Measurements from ENCODE around the gene HSPBAP1. TPM values are rescaled to one million over a fixed set of nuclear protein-coding genes. Genes with fewer than 3 reads are reported as not detected.

Gene HSPBAP1
- total and polyA plus RNA-seq, 3 donors from 2014 or later = 10.6 to 26.5 (median 11.1) TPM

DNA sequence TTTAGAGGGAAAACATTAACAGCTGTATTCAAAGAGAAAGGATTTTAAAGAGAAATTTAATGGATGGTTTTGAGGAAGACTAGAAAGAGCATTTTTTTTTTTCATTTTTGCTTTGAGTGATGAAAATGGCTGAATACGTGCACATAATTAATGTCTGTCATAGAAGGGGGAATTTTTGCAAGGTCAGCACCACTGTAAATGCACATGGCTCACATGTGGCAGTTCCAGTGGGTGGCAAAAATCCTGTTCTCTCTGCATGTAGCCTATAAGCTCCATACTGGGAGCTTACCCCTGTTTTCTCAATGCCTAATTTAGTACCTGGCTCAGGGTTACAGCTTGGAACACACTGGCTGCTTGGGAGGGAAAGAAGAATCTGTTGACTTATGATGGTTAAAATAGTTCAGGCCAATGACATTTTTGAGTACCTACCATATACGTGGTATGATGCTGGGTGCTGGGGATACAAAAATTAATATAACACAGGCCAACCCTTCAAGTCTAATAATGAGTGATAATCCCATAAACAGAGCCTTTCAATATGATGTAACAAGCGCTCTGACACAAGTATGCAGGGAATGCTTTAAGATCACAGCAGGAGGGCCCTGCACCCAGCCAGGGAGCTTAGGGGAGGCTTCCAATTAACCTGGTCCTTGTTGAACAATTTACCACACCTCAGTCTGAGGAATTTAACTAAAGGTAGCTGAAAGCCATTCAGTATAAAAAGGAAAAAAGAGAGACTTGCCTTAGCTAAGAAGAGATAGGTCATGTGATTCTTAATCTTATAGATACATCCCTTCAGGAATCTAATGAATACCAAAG, 33.0 kb downstream of the HSPBAP1 start:
- intact Hi-C loops (cut with DNase I; ENCODE audit: low total_unique reads) = no loop called here
- no peaks in the 10 kb centered on the region for H3K4me1 ChIP-seq
- DNase-seq = no peak
- H3K36me3 ChIP-seq (ENCODE audit: low read depth, missing control alignments) = no peaks in the 10 kb centered on the region
- H3K27ac ChIP-seq = no peak overlapping the region
- no peaks in the 10 kb centered on the region for H3K27me3 ChIP-seq
- H3K9me3 ChIP-seq = no peaks in the 10 kb centered on the region
- 66 to 74% methylated on average over 3 of the region's 3 CpGs for WGBS, 2 donors
- TF ChIP-seq POLR2A (IDR thresholded peaks at IDR 0.05) = no peak
- TF ChIP-seq, protein P1, sequence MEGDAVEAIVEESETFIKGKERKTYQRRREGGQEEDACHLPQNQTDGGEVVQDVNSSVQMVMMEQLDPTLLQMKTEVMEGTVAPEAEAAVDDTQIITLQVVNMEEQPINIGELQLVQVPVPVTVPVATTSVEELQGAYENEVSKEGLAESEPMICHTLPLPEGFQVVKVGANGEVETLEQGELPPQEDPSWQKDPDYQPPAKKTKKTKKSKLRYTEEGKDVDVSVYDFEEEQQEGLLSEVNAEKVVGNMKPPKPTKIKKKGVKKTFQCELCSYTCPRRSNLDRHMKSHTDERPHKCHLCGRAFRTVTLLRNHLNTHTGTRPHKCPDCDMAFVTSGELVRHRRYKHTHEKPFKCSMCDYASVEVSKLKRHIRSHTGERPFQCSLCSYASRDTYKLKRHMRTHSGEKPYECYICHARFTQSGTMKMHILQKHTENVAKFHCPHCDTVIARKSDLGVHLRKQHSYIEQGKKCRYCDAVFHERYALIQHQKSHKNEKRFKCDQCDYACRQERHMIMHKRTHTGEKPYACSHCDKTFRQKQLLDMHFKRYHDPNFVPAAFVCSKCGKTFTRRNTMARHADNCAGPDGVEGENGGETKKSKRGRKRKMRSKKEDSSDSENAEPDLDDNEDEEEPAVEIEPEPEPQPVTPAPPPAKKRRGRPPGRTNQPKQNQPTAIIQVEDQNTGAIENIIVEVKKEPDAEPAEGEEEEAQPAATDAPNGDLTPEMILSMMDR (IDR thresholded peaks at IDR 0.05) = no peak
- no peak overlapping the region for H3K4me3 ChIP-seq

DNA sequence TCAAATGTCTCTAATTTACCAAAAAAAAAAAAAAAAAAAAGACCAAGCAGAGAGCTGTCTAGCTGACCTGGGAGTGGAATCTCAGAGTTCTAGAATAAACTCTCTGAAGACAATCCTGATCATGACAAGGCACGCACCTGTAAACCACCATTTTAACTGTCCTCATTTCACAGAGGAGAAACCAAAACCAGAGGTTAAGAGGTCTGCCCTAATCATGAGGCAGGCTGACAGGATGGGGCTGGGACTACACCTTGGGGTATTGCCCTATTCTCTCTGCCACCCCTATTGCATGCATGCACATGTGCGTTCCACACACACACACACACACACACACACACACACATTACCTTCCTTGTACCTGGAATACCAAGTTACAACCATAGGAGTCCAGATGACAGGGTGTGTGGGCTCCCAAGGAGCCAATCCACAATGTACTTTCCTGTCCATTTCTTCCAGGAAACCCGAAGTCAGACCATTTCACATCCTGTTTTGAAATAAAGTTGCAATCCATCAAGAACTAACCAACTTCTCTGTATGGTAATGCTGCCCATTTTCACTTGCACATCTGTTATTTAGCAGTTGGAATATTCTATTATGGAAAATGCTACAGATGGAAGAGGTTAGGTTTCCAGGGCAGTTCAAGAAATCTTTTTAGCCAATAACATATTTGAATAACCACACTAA, 34.6 kb downstream of the HSPBAP1 start:
- no peak overlapping the region for H3K4me3 ChIP-seq
- H3K36me3 ChIP-seq (ENCODE audit: low read depth, missing control alignments) = no peaks in the 10 kb centered on the region
- no peak for TF ChIP-seq POLR2A (IDR thresholded peaks at IDR 0.05)
- TF ChIP-seq, protein P1 (IDR thresholded peaks at IDR 0.05) = no peak
- H3K9me3 ChIP-seq = no peaks in the 10 kb centered on the region
- DNase-seq = no peak
- H3K27me3 ChIP-seq = no peaks in the 10 kb centered on the region
- WGBS, 2 donors = 70 to 88% methylated on average over 3 of the region's 3 CpGs
- intact Hi-C loops (cut with DNase I; ENCODE audit: low total_unique reads) = no loop called here
- peak overlapping the region in 1 of 2 donors; percentile 2 for H3K27ac ChIP-seq
- H3K4me1 ChIP-seq = no peaks in the 10 kb centered on the region

DNA sequence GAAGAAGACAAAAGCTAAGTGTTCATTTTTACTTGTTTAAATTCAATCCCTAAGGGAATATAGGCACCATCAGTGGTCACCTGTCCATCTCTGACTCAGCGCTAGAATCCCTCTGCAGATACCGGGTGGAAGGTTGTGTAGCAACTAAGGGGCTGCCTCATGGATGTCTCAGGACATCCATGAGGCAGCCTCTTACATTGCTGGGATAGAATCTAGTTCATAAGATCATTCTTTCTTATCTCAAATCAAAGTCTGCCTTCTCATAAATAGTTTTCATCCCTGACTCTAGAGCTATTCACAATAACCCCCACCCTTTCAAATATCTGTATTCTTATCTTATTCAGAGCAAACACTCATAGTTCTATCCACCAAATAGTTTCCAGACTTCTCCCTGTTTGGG, 38.1 kb downstream of the HSPBAP1 start:
- WGBS, 2 donors = 89 to 95% methylated on average over 2 of the region's 2 CpGs
- no peak for TF ChIP-seq POLR2A (IDR thresholded peaks at IDR 0.05)
- TF ChIP-seq, protein P1 (IDR thresholded peaks at IDR 0.05) = no peak
- no peak overlapping the region for H3K27ac ChIP-seq
- no peaks in the 10 kb centered on the region for H3K9me3 ChIP-seq
- H3K4me1 ChIP-seq = no peaks in the 10 kb centered on the region
- no peak overlapping the region for H3K4me3 ChIP-seq
- H3K36me3 ChIP-seq (ENCODE audit: low read depth, missing control alignments) = no peaks in the 10 kb centered on the region
- DNase-seq = no peak
- no peaks in the 10 kb centered on the region for H3K27me3 ChIP-seq
- intact Hi-C loops (cut with DNase I; ENCODE audit: low total_unique reads) = no loop called here

DNA sequence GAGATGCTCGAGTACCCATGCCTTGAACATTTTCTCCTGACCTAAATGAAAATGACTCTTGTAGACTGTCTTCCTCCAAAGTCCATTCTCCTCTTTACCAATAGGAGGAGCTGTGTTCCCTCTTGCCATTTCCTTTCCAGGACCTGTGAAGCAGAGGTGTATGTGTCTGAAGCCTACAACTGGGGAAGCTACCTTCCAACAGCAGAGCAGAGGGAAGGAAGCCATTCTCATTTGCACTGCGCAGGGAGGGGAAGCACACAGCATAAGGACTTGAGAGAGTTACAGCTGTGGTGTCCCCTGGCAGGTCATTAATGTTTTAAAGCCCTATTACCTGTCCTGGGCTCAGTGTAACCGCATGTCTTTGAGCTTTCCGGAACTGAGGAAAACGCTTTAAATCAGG, 38.7 kb downstream of the HSPBAP1 start:
- Histone ChIP-seq H3K4me3 (no peak overlapping the region), H3K27ac (no peak overlapping the region), H3K9me3 (no peaks in the 10 kb centered on the region), H3K27me3 (no peaks in the 10 kb centered on the region), H3K36me3 (ENCODE audit: low read depth, missing control alignments) (no peaks in the 10 kb centered on the region), H3K4me1 (no peaks in the 10 kb centered on the region)
- 81% methylated on average over 5 of the region's 5 CpGs for WGBS, 2 donors
- no peak for DNase-seq
- intact Hi-C loops (cut with DNase I; ENCODE audit: low total_unique reads) = no loop called here
- TF ChIP-seq, protein P1 (IDR thresholded peaks at IDR 0.05) = peak; percentile 41 to 62 (median 62)
- no peak for TF ChIP-seq POLR2A (IDR thresholded peaks at IDR 0.05)
